DMS 273 (cell line): ENCODE measurements around the gene ADGRG3.
"Not testable (repeated sequence)": the region's sequence is repeated elsewhere in the genome, so short reads cannot be mapped to it uniquely, and the experiment has no call there.

ENCODE experiments used
- DNase-seq: peaks from one replicate; lab custom pipeline; 2025; ENCODE audit not compliant: unreplicated experiment; lab: John Stamatoyannopoulos, UW

The ADGRG3 gene

DNA sequence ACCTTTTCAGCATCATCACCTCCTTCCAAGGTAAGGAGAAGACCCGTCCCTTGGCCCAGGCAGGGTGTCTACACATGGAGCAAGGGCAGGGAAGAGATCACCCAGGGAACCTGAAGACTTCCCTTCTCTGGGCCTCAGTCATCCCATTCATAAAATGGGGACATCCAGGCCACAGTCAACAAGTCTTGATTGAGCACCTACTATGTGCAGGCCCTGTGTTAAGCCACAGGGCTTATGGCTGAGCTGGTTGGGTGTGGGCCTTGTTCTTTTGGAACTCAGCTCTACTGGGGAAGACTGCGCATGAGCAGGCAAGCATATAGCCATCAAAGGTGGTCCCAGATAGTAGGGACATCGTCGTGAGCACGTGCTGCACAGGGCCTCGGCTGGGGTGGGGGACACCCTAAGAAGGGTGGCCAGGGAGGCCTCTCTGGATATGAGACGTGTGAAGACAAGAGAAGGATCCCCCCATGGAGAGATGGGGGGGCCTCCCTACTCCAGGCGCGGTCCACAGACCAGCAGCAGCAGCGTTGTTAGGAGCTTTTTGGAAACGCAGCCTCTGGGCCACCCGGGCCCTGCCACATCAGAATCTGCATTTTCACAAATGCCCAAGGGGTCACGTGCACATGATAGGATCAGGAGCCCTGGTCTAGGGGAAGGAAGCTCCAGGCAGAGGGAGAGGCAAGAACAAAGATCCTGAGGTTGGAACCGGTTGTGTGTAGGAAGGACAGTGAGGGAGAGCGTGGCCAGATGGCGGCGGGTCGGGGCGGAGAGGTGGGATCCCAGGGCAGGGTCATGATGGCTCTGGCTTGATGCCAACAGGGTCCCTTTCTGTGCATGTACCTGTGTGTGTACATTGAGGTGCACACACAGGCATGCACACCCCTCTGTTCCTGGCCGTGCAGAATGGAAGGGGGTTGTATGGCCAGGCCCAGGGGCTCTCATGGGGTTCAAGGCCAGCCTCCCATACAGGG, 5.9 kb upstream of the ADGRG3 start:
- no peak for DNase-seq

DNA sequence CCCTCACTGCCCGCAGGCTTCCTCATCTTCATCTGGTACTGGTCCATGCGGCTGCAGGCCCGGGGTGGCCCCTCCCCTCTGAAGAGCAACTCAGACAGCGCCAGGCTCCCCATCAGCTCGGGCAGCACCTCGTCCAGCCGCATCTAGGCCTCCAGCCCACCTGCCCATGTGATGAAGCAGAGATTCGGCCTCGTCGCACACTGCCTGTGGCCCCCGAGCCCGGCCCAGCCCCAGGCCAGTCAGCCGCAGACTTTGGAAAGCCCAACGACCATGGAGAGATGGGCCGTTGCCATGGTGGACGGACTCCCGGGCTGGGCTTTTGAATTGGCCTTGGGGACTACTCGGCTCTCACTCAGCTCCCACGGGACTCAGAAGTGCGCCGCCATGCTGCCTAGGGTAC, 4.7 kb upstream of the ADGRG3 start:
- DNase-seq, result no peak

DNA sequence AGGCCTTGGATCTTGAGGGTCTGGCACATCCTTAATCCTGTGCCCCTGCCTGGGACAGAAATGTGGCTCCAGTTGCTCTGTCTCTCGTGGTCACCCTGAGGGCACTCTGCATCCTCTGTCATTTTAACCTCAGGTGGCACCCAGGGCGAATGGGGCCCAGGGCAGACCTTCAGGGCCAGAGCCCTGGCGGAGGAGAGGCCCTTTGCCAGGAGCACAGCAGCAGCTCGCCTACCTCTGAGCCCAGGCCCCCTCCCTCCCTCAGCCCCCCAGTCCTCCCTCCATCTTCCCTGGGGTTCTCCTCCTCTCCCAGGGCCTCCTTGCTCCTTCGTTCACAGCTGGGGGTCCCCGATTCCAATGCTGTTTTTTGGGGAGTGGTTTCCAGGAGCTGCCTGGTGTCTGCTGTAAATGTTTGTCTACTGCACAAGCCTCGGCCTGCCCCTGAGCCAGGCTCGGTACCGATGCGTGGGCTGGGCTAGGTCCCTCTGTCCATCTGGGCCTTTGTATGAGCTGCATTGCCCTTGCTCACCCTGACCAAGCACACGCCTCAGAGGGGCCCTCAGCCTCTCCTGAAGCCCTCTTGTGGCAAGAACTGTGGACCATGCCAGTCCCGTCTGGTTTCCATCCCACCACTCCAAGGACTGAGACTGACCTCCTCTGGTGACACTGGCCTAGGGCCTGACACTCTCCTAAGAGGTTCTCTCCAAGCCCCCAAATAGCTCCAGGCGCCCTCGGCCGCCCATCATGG, 4.0 kb upstream of the ADGRG3 start:
- DNase-seq, result no peak

DNA sequence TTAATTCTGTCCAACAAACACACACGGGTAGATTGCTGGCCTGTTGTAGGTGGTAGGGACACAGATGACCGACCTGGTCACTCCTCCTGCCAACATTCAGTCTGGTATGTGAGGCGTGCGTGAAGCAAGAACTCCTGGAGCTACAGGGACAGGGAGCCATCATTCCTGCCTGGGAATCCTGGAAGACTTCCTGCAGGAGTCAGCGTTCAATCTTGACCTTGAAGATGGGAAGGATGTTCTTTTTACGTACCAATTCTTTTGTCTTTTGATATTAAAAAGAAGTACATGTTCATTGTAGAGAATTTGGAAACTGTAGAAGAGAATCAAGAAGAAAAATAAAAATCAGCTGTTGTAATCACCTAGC, 3.5 kb upstream of the ADGRG3 start:
- no peak for DNase-seq

DNA sequence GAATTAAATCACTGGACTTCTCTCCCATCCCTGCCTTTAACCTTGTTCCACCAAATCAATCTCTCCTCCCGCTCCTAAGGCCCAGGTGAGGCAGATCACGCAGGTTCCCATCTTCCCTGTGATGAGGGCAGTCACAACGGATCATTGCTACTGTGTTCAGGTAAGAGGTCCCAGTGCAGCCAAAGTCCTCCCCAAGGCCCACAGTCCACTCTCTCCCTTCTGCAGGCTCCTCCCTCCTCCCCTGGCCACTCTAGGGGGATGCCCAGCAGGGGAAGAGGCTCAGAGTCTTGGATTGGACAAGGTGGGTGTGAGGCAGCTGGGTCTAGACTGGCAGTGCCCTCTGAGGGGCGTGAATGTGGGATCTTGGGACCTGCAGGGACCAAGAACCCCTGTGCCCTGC, 2.6 kb upstream of the ADGRG3 start:
- DNase-seq, result no peak

DNA sequence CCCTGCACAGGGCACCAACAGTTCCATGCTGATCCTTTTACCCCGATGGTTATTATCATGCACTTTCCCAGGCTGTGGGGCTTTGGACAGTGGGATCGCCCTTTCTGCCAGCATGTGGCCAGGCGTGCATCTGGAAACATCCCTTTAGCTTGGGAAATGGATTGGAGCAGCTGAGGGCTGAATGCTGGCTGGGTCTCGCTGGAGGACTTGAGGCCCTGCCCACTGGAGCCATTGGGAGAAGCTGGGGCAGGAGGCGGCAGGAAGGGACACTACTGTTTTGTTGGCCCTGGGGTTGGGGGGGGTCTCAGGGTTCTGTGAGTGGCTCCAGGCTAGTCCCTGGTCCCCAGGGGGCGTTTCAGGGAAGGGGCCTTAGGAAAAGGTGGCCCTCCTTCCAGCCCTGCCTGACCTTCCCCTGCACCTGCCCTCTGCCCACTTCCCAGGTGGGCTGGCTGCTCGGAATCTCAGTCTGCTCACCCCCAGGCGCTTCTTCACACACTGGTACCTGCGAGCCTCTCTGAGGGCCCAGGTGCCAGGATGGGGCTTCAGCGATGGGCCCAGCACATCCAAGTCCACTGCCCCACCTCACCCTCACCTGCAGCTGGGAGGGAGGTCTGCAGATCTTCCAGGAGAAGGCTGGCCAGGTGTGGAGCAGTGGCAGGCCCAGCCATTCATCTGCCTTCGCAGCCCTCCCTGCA, 1.6 kb upstream of the ADGRG3 start:
- peak; percentile 32 for DNase-seq

DNA sequence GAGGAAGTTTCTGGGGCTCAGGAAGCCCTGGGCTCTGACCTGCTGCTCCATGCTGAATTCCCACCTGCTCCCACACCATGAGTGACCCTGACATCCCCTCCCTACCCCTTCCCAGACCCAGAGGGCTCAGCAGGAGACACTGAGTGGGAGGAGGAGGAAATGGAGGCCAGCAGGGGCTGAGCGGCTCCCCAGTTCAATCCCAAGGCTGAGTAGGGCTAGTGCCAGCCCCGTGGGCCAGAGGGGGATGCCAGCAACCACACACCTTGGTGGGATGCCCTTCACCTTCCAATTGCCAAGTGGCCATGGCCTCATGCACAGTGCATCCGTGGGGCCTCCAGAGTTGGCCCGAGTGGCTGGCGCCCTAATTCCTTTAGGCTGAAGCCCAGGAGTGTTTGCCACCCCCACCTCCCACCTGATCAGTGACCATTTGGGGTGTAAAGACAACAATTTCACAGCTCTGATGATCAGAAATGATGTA, 1.0 kb upstream of the ADGRG3 start:
- DNase-seq, result no peak

DNA sequence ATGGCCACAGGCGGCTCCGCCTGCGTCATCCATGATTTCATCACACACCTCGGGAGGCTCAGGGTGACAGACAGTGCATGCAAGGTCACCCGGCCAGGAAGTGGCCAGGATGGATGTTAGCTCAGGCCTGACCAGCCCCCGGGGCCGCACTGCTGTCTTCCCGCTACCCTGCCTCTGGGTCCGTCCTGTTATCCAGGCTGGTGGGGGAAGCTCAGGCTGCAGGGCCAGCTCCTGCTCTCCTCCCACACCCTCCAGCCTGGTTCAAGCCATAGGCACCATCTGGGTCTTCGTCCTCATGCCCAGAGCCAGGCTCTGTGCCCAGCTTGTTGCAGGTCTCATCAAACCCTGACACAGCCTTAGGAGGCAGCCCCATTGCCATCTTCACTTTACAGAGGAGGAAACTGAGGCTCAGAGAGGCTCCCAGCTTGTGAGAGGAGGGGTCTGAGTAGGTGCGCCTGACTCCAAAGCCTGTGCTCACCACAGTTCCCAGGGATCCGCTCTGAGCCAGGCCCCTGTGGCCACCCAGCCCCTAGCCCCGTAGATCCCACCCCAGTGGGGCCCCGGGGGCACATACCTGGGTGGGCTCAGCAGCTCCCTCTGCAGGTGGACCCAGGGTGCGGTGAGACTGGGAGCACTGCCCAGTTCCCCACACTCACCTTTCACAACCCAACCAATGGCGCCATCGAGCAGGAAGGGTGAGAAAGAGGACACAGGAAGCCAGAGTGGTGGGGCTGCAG, 412 bp upstream of the ADGRG3 start:
- DNase-seq, result peak; percentile 47

DNA sequence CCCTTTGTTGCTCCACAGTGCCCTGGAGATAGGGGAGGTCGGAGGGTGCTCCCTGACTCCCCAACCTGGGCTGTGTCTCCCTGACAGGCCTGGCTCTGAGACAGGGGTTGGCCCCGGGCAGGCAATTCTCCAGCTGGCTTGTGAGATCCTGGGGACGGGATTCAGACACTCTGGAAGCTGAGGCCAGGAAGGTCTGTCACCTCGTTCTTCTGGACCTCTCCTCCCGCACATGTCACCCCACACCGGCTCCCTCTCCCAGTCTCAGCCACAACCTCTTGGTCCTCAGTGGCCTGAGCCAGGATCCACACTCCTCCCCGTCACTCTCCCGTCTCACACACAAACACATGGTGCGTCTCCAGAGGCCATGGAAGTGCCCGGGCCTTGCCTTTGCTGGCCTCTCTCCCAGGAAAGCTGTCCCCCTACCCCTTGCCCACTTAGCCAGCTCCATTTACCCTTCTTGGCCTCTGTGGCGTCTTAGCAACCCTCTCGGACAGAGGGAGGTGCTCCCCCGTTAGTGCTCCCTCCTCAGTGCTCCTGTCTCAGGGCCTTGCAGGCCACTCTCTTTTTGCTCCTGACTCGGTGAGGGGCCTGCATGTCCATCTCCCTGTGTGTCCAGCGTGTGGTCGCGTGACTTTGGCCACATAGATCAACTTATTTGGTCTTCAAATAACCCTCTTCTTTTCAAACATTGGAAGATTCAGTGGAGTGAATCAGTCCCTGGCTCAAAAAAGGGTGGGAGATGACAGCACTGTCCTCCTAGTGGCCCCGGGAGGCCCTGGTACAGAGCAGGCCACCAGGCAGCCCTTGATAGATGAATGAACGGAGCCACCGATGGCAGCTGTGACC, 747 bp downstream of the ADGRG3 start:
- no peak for DNase-seq

DNA sequence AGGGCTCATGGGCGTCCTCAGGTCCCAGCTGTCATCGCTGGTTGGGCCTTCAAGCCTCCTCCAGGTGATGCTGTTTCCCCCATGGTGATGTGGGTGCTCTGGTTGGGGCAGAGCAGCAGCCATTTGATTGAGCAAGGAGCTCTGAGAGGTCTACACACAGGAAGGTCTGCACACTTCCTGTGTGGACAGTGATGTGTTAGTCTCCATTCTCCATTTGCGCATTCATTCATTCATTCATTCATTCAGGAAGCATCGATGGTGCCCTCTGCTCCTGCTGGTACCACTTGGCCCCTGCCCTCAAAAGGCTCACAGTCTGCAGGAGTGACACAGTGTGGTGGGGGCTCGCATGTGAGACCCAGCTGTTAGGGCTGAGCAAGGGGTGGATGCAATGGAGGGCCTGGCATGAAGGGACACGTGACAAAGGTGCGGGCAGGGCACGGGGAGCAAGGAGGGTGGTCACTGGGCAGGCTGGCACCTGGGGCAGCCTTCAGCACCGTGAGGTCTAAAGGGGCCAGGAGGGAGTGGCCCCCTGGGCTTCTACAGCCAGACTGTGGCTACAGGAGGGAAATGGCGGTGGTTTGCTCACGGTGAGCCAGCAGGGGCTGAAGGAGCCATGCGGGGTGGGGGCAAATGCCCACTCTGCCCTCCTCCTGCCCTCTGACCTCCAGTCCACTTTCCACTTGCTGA, 1.5 kb downstream of the ADGRG3 start:
- DNase-seq, result no peak

DNA sequence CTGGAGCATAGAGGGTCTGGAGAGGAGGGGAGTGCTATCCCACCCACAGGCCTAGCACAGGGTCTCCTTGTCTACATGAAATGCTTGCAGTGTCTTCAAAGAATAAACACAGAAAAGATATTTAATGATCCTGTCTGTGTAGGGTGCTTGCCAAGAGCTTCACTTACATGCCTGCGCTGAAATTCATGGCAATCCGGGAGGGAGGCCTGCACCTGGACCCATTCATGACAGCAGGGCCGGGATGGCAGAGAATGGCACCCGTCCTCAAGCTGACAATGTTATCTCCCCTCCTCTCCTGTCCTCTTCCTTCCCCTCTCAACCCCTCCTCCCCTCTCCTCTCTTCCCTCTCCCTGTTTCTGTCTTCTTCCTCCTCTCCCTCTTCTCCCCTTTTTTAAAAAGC, 2.1 kb downstream of the ADGRG3 start:
- no peak for DNase-seq

DNA sequence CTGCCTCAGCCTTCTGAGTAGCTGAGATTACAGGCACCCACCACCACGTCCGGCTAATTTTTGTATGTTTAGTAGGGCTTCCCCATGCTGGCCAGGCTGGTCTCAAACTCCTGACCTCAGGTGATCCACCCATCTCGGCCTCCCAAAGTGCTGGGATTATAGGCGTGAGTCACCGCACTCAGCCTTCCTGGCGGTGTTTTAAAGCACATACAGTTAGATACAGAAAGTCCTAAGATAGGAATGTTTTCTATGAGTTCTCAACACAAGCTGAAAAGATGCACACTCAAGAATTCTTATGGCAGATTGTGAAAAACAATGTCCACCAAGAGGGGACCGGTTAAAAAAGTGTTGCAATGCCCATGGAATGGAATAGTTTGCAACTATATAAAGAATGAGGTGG, 3.3 kb downstream of the ADGRG3 start:
- not testable (repeated sequence) for DNase-seq

DNA sequence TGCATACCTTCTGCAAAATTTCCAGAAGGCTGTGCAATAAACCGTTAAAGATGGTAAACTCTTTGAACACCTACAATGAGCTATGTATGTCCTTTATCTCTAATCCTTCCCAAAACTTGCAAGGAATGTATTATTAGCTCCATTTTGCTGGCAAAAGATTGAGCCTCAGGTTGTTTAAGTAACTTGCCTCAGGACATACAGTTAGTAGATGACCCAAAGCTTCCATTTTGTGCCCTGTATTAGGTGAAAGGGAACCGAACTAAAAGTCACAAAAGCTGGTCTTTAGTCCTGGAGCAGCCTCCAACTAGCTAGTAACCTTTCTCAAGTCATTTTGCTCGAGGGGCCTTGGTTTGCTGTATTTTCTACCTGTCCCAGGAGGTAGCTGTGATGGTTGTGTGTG, 4.3 kb downstream of the ADGRG3 start:
- no peak for DNase-seq

DNA sequence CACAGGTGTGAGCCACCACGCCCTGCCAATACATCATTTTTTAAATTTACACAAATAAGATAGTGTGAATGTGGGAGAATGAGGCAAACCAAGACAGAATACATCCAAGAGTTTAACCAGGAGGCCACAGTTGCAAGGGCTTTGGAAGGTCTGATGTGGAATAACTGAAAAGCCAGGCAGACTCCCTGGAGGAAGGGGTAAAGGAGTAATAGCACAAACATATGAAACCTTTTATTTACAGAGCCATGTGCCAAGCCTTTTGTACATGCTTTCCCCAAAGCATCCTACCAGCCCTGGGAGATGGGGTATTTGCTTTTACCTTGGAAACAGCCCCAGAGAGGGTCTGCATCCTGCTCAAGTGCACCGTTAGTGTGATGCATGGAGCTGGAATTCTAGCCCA, 4.7 kb downstream of the ADGRG3 start:
- no peak for DNase-seq

DNA sequence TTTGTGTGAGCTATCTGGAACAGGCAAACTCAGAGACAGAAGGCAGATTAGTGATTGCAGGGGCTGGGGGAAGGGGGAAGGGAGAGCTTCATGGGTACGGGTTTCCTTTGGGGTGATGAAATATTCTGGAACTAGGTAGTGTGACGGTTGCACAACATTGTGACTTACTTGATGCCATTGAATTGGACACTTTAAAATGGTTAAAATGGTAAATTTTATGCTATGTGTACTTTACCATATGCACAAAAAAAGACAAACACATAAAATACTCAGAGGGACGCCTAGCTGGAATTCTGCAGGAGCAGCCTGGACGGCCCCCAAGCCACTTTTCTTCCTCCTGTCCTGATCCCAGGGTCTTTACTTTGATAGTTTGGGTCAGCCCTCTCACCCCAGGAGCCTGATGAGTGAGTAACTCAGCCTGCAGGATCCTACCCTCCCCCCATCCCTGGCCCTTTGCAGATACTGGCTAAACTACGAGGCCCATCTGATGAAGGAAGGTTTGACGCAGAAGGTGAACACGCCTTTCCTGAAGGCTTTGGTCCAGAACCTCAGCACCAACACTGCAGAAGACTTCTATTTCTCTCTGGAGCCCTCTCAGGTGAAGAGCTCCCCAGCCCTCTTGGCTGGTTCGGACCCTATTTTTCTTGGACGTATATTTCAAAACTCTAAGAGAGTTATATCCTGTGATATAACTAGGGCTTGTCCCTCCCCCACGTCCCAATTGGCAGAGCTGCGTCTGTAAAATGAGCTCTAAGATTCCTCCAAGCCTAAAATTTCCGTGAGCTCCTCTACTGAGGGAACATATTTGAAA, 7.8 kb downstream of the ADGRG3 start:
- DNase-seq, result no peak

DNA sequence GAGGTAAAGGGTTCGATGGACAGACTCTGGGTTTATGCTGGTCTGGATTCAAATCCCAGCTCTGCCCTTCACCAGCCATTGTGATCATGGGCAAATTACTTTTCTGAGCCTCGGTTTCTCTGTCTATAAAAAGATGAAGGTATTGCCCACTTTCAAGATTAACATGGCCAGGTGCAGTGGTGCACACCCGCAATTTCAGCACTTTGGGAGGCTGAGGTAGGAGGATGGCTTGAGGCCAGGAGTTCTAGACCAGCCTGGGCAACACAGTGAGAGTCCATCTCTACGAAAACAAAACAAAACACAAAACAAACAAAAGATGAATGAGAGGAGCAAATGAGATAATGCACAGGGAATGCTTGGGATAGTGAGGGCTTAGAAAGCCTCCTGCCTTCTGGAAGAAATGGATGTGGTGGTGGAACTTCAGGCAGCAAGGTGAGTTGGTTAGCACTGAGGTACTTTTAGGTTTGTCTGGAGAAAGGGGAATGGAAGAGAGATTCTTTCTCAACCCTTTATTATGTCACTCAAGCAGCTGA, 8.5 kb downstream of the ADGRG3 start:
- DNase-seq, result no peak

DNA sequence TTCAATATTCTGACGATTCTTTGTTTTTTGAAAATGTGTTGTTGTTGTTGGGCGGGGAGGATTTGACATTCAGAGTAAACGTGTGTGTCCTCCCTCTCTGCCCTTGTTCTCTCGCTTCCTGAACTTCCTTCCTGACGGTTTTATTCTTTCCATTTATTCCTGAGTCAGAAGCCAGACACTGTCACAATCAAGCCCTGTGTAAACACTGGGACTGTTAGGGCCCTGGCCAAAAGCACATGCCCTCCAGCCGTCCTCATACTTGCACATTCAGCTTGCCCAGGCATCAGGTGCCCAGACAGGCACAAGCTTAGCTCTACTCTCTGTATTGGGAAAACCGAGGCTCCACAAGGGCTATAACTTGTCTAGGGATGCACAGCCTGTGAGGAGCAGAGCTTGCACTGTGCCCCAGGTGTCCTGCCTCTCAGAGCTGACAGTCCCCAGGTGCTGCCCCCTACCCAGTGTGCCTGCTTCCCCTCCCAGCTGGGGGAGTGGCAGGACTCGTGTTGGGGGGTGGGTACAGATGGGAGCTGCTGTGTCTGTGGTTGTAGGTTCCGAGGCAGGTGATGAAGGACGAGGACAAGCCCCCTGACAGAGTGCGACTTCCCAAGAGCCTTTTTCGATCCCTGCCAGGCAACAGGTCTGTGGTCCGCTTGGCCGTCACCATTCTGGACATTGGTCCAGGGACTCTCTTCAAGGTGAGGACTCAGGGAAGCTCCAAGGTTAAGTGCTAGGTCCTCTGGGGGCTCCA, 9.7 kb downstream of the ADGRG3 start:
- no peak for DNase-seq

DNA sequence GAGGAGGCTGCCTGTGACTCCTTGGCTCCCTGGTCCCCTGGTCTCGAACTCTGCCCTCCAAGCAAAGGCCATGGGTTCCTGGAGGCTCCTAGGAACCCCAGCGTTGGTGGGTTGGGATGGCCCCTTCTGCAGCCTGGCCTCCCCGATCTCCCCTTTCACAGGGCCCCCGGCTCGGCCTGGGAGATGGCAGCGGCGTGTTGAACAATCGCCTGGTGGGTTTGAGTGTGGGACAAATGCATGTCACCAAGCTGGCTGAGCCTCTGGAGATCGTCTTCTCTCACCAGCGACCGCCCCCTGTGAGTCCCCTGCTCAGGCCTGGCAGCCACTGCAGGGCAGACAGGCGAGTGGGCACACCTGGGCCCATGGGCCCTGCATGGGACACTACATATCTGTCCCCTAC, 10.9 kb downstream of the ADGRG3 start:
- no peak for DNase-seq
